Measurements from ENCODE around the gene ANKIB1. TPM values are rescaled to one million over a fixed set of nuclear protein-coding genes. Genes with fewer than 3 reads are reported as not detected.

ANKIB1 gene
- total RNA-seq, 1 donor from 2014 or later, result 41.9 TPM

DNA sequence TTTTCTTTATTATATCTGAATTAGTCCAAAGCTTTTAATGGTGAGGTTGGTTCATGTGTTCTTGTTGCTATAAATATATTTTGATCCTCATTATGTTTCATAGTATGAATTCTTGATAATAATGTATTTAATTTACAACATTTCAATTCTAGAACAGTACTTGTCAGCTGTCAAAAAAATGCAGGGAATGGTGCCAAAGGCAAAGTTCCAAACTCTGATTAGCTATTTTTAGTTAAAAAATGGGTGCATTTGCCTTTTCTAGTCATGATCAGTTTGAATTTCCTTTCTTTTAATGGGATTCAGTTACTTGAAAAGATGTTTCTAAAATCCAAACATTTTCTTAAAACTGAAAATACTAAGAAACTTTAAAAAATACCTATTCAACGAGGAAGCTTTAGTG, 49.6 kb downstream of the ANKIB1 start:
- no peak overlapping the region for H3K27ac Mint-ChIP-seq (ENCODE audit: unreplicated experiment)
- TF ChIP-seq, protein P1, sequence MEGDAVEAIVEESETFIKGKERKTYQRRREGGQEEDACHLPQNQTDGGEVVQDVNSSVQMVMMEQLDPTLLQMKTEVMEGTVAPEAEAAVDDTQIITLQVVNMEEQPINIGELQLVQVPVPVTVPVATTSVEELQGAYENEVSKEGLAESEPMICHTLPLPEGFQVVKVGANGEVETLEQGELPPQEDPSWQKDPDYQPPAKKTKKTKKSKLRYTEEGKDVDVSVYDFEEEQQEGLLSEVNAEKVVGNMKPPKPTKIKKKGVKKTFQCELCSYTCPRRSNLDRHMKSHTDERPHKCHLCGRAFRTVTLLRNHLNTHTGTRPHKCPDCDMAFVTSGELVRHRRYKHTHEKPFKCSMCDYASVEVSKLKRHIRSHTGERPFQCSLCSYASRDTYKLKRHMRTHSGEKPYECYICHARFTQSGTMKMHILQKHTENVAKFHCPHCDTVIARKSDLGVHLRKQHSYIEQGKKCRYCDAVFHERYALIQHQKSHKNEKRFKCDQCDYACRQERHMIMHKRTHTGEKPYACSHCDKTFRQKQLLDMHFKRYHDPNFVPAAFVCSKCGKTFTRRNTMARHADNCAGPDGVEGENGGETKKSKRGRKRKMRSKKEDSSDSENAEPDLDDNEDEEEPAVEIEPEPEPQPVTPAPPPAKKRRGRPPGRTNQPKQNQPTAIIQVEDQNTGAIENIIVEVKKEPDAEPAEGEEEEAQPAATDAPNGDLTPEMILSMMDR (conservative IDR thresholded peaks at IDR 0.05), result no peak
- DNase-seq (ENCODE audit: low read depth, low spot score), result no peak
- no peaks in the 10 kb centered on the region for H3K36me3 Mint-ChIP-seq (ENCODE audit: low read depth)
- no peaks in the 10 kb centered on the region for H3K4me1 Mint-ChIP-seq
- H3K27me3 Mint-ChIP-seq (ENCODE audit: low read depth), result no peaks in the 10 kb centered on the region
- H3K4me3 Mint-ChIP-seq, result no peak overlapping the region
- H3K9me3 Mint-ChIP-seq, result no peaks in the 10 kb centered on the region

DNA sequence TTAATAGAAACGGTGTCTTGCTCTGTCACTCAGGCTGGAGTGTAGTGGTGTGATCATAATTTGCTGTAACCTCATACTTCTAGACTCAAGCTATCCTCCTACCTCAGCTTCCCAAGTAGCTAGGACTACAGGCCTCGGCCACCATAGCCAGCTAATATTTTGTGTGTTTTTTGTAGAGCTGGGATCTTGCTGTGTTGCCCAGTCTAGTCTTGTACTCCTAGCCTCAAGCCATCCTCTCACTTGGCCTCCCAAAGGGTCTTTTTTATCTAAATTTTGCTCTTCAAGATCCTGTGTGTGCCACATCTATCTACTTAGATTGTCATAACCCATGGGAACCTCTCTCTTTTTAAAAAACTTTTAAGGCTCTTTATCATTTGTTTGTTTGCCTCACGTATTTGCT, 50.5 kb downstream of the ANKIB1 start:
- DNase-seq (ENCODE audit: low read depth, low spot score), result no peak
- TF ChIP-seq, protein P1 (conservative IDR thresholded peaks at IDR 0.05), result no peak
- H3K27ac Mint-ChIP-seq (ENCODE audit: unreplicated experiment), result no peak overlapping the region
- H3K36me3 Mint-ChIP-seq (ENCODE audit: low read depth), result peaks cover 6% of the 10 kb centered on the region
- no peak overlapping the region for H3K4me3 Mint-ChIP-seq
- no peaks in the 10 kb centered on the region for H3K9me3 Mint-ChIP-seq
- H3K27me3 Mint-ChIP-seq (ENCODE audit: low read depth), result no peaks in the 10 kb centered on the region
- H3K4me1 Mint-ChIP-seq, result no peaks in the 10 kb centered on the region

DNA sequence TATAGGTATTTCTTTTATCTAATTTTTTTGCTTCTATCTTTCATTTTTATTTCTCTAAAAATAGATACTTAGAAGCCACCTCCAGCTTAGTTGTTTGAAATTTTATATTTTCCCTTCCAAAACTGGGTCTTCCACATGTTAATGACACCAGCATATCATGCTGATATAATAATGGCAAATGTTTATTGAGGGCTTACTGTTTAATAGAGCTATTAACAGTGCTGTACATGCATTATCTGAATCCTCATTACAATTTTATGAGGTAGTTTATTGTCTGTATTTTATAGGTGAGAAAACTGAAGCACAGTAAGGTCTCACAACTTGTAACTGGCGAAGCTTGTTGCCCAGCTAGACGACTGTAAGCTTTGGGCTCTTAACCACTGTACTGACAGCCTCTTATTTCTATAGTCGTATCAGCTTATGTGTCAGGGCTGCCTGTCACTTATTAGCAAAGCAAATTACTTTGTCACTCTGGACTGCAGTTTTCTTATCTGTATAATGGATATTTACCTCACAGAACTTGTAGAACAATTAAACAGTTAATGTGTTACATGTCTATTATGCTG, 51.2 kb downstream of the ANKIB1 start:
- DNase-seq (ENCODE audit: low read depth, low spot score), result no peak
- TF ChIP-seq, protein P1 (conservative IDR thresholded peaks at IDR 0.05), result no peak
- Mint-ChIP-seq H3K36me3 (ENCODE audit: low read depth) (peaks cover 7% of the 10 kb centered on the region), H3K4me3 (no peak overlapping the region), H3K4me1 (no peaks in the 10 kb centered on the region), H3K27ac (ENCODE audit: unreplicated experiment) (no peak overlapping the region), H3K9me3 (no peaks in the 10 kb centered on the region), H3K27me3 (ENCODE audit: low read depth) (no peaks in the 10 kb centered on the region)

DNA sequence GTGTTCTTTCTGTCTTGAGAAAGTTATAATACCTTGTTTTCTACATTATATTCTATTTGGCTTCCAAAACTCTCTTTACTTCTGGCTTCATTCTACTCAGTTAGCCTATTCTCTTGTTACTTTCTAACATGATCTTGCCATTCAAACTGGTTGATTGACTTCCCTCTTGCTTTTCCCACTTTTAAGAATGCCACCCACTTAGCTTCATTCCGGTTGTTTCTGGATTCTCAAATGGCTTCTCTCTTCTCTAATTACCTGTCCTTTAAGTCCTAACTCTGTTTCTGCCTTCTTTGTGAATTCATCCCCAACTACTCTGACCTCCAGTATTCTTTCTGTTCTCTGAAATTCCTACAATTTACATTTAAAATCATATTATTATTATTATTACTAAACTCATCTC, 52.0 kb downstream of the ANKIB1 start:
- no peaks in the 10 kb centered on the region for H3K27me3 Mint-ChIP-seq (ENCODE audit: low read depth)
- H3K27ac Mint-ChIP-seq (ENCODE audit: unreplicated experiment), result peak overlapping the region; percentile 10
- no peaks in the 10 kb centered on the region for H3K4me1 Mint-ChIP-seq
- TF ChIP-seq, protein P1 (conservative IDR thresholded peaks at IDR 0.05), result no peak
- H3K36me3 Mint-ChIP-seq (ENCODE audit: low read depth), result peaks cover 7% of the 10 kb centered on the region
- H3K4me3 Mint-ChIP-seq, result no peak overlapping the region
- DNase-seq (ENCODE audit: low read depth, low spot score), result no peak
- no peaks in the 10 kb centered on the region for H3K9me3 Mint-ChIP-seq

DNA sequence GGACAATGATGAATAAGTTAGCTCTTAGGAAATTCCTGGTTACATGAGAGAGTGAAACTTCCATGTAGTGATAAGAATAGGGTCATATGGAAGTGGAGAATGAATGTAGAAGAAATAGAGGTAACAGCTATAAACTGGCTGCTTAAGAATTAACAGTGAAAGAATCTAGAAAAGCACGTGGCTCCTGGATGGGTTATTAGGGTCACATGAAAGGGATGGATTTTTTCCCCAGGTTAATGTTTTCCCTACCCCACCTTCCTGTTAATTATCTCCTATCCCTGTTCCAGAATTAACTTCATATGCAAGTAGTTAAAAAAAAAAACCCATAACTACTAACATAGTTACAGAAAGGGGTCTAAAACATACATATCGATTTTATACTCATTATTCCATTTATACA, 58.0 kb downstream of the ANKIB1 start:
- H3K9me3 Mint-ChIP-seq, result no peaks in the 10 kb centered on the region
- no peak overlapping the region for H3K4me3 Mint-ChIP-seq
- no peak overlapping the region for H3K27ac Mint-ChIP-seq (ENCODE audit: unreplicated experiment)
- peaks cover 12% of the 10 kb centered on the region for H3K36me3 Mint-ChIP-seq (ENCODE audit: low read depth)
- H3K27me3 Mint-ChIP-seq (ENCODE audit: low read depth), result no peaks in the 10 kb centered on the region
- H3K4me1 Mint-ChIP-seq, result no peaks in the 10 kb centered on the region
- TF ChIP-seq, protein P1 (conservative IDR thresholded peaks at IDR 0.05), result no peak
- no peak for DNase-seq (ENCODE audit: low read depth, low spot score)
